ENCODE data around the gene NOS1AP.

NOS1AP gene

DNA sequence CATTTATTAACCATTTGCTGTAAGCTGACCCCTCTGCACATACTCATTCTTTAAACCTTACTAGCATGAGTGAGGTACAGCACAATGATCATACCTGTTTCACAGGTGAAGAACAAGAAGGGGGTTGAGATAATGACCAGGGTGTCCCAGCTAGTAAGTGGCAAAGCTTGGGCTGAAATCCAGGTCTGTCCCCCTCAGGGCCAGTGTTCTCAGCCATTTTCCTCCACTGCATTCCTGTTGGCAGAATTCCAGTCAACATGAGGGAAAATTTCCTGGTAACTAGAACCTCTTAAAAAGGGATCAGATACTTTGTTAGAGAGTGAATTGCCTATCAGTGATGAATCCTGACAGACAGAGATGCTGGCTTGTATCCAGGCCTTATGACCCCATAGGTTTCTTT is 259.0 kb downstream of the NOS1AP start:
- TF ChIP-seq TAF1 (IDR thresholded peaks at IDR 0.05; ENCODE audit: borderline replicate concordance, insufficient read depth, low read length) (no peak), FOXP2 (optimal IDR thresholded peaks at IDR 0.05; ENCODE audit: borderline replicate concordance, extremely low read depth, extremely low read length, insufficient read depth) (no peak), POLR2AphosphoS5 (IDR thresholded peaks at IDR 0.05; ENCODE audit: low read depth, low read length) (no peak), SIN3A (IDR thresholded peaks at IDR 0.05; ENCODE audit: borderline replicate concordance, insufficient read depth, low read length) (no peak)
- TF ChIP-seq, protein P1, sequence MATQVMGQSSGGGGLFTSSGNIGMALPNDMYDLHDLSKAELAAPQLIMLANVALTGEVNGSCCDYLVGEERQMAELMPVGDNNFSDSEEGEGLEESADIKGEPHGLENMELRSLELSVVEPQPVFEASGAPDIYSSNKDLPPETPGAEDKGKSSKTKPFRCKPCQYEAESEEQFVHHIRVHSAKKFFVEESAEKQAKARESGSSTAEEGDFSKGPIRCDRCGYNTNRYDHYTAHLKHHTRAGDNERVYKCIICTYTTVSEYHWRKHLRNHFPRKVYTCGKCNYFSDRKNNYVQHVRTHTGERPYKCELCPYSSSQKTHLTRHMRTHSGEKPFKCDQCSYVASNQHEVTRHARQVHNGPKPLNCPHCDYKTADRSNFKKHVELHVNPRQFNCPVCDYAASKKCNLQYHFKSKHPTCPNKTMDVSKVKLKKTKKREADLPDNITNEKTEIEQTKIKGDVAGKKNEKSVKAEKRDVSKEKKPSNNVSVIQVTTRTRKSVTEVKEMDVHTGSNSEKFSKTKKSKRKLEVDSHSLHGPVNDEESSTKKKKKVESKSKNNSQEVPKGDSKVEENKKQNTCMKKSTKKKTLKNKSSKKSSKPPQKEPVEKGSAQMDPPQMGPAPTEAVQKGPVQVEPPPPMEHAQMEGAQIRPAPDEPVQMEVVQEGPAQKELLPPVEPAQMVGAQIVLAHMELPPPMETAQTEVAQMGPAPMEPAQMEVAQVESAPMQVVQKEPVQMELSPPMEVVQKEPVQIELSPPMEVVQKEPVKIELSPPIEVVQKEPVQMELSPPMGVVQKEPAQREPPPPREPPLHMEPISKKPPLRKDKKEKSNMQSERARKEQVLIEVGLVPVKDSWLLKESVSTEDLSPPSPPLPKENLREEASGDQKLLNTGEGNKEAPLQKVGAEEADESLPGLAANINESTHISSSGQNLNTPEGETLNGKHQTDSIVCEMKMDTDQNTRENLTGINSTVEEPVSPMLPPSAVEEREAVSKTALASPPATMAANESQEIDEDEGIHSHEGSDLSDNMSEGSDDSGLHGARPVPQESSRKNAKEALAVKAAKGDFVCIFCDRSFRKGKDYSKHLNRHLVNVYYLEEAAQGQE (IDR thresholded peaks at IDR 0.05; ENCODE audit: insufficient read depth in 1 of 2, low read depth in 2 of 2, low read length in 2 of 2) = no peak

DNA sequence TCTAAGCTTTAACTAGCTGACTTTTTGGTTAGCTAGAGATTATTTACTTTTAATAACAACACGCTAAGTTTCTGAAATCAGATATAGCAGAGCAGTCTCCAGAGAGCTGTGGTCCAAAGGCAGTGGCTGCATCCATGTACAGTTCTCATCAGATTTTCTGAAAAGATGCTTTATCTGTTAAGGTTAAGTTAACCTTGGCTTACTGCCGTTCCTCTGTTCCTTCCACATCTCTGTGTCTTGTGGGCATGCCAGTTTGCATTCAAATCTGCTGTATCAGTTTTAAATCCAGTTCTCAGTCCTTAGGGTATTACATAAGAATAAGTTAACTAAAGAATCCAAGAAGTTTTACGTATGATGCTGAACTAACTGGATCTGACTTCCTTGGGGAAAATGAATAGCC is 260.3 kb downstream of the NOS1AP start:
- TF ChIP-seq TAF1 (IDR thresholded peaks at IDR 0.05; ENCODE audit: borderline replicate concordance, insufficient read depth, low read length) (no peak), SIN3A (IDR thresholded peaks at IDR 0.05; ENCODE audit: borderline replicate concordance, insufficient read depth, low read length) (no peak)
- TF ChIP-seq, protein P1 (IDR thresholded peaks at IDR 0.05; ENCODE audit: insufficient read depth in 1 of 2, low read depth in 2 of 2, low read length in 2 of 2) = no peak

DNA sequence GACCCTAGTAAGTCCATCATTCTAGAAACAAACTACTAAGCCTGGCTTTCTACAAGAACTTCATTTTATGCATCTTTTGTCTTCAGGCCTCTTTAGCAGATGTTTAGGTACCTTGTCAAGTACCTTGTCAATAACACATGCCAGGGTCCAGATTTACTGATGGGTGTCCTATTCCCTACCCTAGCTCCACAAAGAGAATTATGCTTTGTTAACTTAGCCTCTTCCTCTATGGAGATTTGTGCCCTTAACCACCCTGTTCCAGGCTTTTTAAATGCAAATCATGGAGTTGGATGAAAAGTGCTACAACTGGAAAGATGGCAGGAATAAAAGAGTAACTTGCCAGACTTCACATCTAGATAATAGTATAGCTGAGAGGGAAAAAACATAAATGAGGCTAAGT is 264.5 kb downstream of the NOS1AP start:
- TF ChIP-seq TAF1 (IDR thresholded peaks at IDR 0.05; ENCODE audit: borderline replicate concordance, insufficient read depth, low read length) (no peak), POLR2AphosphoS5 (IDR thresholded peaks at IDR 0.05; ENCODE audit: low read depth, low read length) (no peak), SIN3A (IDR thresholded peaks at IDR 0.05; ENCODE audit: borderline replicate concordance, insufficient read depth, low read length) (no peak), FOXP2 (optimal IDR thresholded peaks at IDR 0.05; ENCODE audit: borderline replicate concordance, extremely low read depth, extremely low read length, insufficient read depth) (no peak)
- TF ChIP-seq, protein P1 (IDR thresholded peaks at IDR 0.05; ENCODE audit: insufficient read depth in 1 of 2, low read depth in 2 of 2, low read length in 2 of 2) = no peak

DNA sequence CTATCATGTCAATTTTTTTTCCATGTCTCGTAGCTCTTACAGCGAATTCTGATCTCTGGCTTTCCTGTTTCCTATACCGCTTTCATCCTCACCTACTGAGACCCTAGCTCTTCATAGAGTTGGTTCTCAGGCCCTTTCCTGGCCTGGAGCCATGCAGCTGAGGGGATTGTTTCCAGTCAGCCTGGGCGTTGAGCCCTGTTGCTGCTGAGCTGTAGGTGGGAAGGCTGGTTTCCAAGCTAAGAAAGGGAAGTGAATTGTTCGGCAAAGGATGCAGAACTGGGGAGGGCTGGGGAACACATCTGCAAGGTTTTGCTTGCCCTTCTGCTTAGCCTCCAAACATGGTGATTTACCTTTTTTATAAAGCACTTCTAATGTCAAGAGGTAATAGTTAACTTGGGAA is 265.6 kb downstream of the NOS1AP start:
- TF ChIP-seq, protein P1 (IDR thresholded peaks at IDR 0.05; ENCODE audit: insufficient read depth in 1 of 2, low read depth in 2 of 2, low read length in 2 of 2) = no peak
- TF ChIP-seq FOXP2 (optimal IDR thresholded peaks at IDR 0.05; ENCODE audit: borderline replicate concordance, extremely low read depth, extremely low read length, insufficient read depth) (no peak), POLR2AphosphoS5 (IDR thresholded peaks at IDR 0.05; ENCODE audit: low read depth, low read length) (no peak), SIN3A (IDR thresholded peaks at IDR 0.05; ENCODE audit: borderline replicate concordance, insufficient read depth, low read length) (no peak), TAF1 (IDR thresholded peaks at IDR 0.05; ENCODE audit: borderline replicate concordance, insufficient read depth, low read length) (no peak)

DNA sequence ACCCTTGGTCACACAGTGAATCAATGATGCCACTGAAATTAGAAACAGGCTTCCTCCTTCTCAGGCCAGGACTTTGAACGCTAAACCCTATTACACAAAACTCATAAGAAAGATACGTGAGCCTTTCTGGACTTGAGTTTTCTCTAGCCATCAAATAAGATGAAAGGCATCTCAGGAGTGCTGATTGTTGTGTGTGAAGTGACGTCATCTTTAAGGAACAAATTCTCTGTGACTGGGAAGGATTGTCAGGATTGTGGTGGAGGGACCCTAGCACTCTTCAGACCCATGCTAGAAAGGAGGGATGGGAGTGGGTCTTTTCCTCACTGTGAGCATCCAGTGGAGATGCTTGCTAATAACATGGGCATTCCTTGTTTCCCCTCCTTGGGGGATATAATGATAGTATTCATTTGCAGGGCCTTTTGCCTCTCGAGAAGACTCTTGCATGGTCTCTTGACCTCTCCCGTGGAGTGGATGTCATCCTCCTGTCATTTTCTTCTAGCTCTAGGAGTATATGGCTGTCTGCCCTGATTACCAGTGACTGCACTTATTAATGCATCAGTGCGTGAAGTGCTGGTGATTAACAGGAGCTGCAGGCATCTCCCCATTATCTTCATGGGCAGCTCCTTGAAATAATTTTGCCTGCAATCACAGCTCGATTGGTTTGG is 267.3 kb downstream of the NOS1AP start:
- TF ChIP-seq TAF1 (IDR thresholded peaks at IDR 0.05; ENCODE audit: borderline replicate concordance, insufficient read depth, low read length) (no peak), FOXP2 (optimal IDR thresholded peaks at IDR 0.05; ENCODE audit: borderline replicate concordance, extremely low read depth, extremely low read length, insufficient read depth) (no peak), SIN3A (IDR thresholded peaks at IDR 0.05; ENCODE audit: borderline replicate concordance, insufficient read depth, low read length) (no peak), POLR2AphosphoS5 (IDR thresholded peaks at IDR 0.05; ENCODE audit: low read depth, low read length) (no peak)
- TF ChIP-seq, protein P1 (IDR thresholded peaks at IDR 0.05; ENCODE audit: insufficient read depth in 1 of 2, low read depth in 2 of 2, low read length in 2 of 2) = no peak

Data from PFSK-1 (cell line).